Stomach (tissue), 4 donors: ENCODE measurements around the gene ZNF462.

Experiments used
- CTCF ChIP-seq, 7 experiments: fragments of 450-650 bp in 4 of 7; fragments of 200-600 bp in 3 of 7; sonication (generic) in 3 of 7; IDR thresholded peaks; one replicate each; pipeline ENCODE4 v1.5.1; 2016 to 2019; ENCODE audit warnings: antibody characterized with exemption in 7 of 7, control low read depth in 2 of 7, mild to moderate bottlenecking in 1 of 7
- POLR2A ChIP-seq, 4 donors: fragments of 450-650 bp; IDR thresholded peaks; one replicate each; pipeline ENCODE4 v1.6.1; 2016; ENCODE audit warnings: antibody characterized with exemption in 4 of 4, control low read depth in 2 of 4, mild to moderate bottlenecking in 1 of 4, moderate library complexity in 1 of 4

GRCh38 chr9:106843371-106843770, 19.6 kb upstream of the ZNF462 start:
- TF ChIP-seq CTCF (IDR thresholded peaks at IDR 0.05) (no peak), POLR2A (IDR thresholded peaks at IDR 0.05) (no peak)
